A549 (cell line): Measurements from ENCODE around the gene PLEKHN1.

Experiments used
- CHD4 ChIP-seq: fragments of 200-600 bp; sonication (generic); IDR thresholded peaks from 2 replicates; pipeline ENCODE4 v1.6.1; 2016; ENCODE audit warnings: antibody characterized with exemption, mild to moderate bottlenecking, borderline replicate concordance
- KDM5A ChIP-seq: fragments of 200-600 bp; sonication (generic); IDR thresholded peaks from 2 replicates; pipeline ENCODE4 v1.6.1; 2016; ENCODE audit warnings: antibody characterized with exemption, mild to moderate bottlenecking
- MAX ChIP-seq: IDR thresholded peaks from 2 replicates; pipeline ENCODE4 v1.6.1; 2012
- TF ChIP-seq, protein P1 (sequence below): fragments of >200 bp; sonication (Bioruptor Twin); formaldehyde crosslinking; IDR thresholded peaks from 3 replicates; pipeline ENCODE4 v1.5.1; 2016

GRCh38 chr1:930633-931138 lies 35.6 kb upstream of the PLEKHN1 start:
- TF ChIP-seq MAX (no peak), CHD4 (no peak), KDM5A (no peak)
- TF ChIP-seq, protein P1, sequence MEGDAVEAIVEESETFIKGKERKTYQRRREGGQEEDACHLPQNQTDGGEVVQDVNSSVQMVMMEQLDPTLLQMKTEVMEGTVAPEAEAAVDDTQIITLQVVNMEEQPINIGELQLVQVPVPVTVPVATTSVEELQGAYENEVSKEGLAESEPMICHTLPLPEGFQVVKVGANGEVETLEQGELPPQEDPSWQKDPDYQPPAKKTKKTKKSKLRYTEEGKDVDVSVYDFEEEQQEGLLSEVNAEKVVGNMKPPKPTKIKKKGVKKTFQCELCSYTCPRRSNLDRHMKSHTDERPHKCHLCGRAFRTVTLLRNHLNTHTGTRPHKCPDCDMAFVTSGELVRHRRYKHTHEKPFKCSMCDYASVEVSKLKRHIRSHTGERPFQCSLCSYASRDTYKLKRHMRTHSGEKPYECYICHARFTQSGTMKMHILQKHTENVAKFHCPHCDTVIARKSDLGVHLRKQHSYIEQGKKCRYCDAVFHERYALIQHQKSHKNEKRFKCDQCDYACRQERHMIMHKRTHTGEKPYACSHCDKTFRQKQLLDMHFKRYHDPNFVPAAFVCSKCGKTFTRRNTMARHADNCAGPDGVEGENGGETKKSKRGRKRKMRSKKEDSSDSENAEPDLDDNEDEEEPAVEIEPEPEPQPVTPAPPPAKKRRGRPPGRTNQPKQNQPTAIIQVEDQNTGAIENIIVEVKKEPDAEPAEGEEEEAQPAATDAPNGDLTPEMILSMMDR = no peak
